T-helper 1 cell treated with Interleukin-12 subunit alpha and Interleukin-12 subunit beta and Interleukin-4 antibody, amounts not matched to agents 30 ng/mL and 1 ng/mL, for 36 hours (primary cell): Measurements from ENCODE around the gene GGA3. TPM values are rescaled to one million over a fixed set of nuclear protein-coding genes. Genes with fewer than 3 reads are reported as not detected.
"Not testable (repeated sequence)": the region's sequence is repeated elsewhere in the genome, so short reads cannot be mapped to it uniquely, and the experiment has no call there.

ENCODE experiments used
- intact Hi-C: fragments of 100-400 bp; cut with micrococcal nuclease; formaldehyde crosslinking; loops from one replicate; pipeline ENCODE4 v1.15.1; 2024
- total RNA-seq: library from RNA; stranded (reverse); gene quantifications from 2 replicates; pipeline ENCODE4 v1.2.3, GENCODE V29; 2022

GGA3 gene
- total RNA-seq, 1 donor from 2014 or later: 88.6 TPM

GRCh38 chr17:75273977-75274708 lies 12.7 kb upstream of the GGA3 start:
- intact Hi-C loops: loop anchor here (5.0 kb wide), 2 partner anchors 72 to 243 kb away; partner anchors contain the start of genes CASKIN2 and TSEN54

DNA sequence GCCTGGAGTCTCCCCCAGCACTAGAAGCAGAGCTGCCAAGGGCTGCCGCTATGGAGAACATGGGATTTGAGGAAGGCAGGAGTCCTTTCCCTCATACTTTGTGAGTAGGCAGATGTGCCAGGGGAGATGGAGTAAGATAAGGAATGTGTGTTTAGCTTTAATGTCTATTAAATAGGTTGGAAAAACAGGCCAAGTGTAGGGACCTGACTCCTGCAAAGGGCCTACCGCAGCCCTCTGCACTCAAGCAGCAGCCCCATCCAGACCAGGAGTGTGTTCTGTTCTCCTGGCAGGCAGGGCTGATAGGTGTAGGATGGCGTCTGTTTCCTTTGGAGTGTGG lies 11.4 kb upstream of the GGA3 start:
- intact Hi-C loops: loop anchor here (5.0 kb wide), 2 partner anchors 71 to 244 kb away; partner anchors contain the start of genes CASKIN2 and TSEN54

GRCh38 chr17:75271955-75272847 lies 10.8 kb upstream of the GGA3 start:
- intact Hi-C loops: loop anchor here (1.0 to 5.0 kb wide), 5 partner anchors 17 to 245 kb away; partner anchors contain the start of genes CASKIN2, GRB2, SLC25A19 and TSEN54

- intact Hi-C loops: loop anchor here (1.0 to 5.0 kb wide), 5 partner anchors 18 to 246 kb away; partner anchors contain the start of genes CASKIN2, GRB2, SLC25A19 and TSEN54
Measured at GRCh38 chr17:75271233-75271954, 10.0 kb upstream of the GGA3 start.

DNA sequence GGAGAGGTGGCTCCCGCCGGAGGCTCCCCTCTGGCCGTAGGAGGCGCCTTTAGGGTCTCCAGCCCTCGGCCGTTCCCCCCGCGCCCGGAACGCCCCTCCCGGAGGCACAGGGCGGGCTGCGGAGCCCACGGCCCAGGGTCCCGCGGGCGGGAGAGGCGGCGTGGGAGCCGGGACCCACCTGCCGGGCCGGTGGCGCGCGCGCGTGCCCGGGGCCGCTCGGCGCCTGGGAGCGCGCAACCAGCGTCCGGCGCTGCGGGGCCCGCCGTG lies 9.5 kb upstream of the GGA3 start, which contains the start of gene MIF4GD:
TSS of gene MIF4GD (minus strand) at position 266 of the 267 bp plus-strand sequence. CDS start 1,036 bp downstream, outside the sequence.
- intact Hi-C loops: loop anchor here (1.0 to 5.0 kb wide), 7 partner anchors 10 to 246 kb away; partner anchors contain the start of genes CASKIN2, GGA3, GRB2 and MRPS7

GRCh38 chr17:75270218-75270965 lies 9.0 kb upstream of the GGA3 start:
- intact Hi-C loops: loop anchor here (1.0 to 5.0 kb wide), 5 partner anchors 9 to 247 kb away; partner anchors contain the start of genes CASKIN2, GGA3, GRB2 and MRPS7

GRCh38 chr17:75269844-75270217 lies 8.4 kb upstream of the GGA3 start:
- intact Hi-C loops: loop anchor here (1.0 to 5.0 kb wide), 5 partner anchors 9 to 247 kb away; partner anchors contain the start of genes CASKIN2, GGA3, GRB2 and MRPS7

DNA sequence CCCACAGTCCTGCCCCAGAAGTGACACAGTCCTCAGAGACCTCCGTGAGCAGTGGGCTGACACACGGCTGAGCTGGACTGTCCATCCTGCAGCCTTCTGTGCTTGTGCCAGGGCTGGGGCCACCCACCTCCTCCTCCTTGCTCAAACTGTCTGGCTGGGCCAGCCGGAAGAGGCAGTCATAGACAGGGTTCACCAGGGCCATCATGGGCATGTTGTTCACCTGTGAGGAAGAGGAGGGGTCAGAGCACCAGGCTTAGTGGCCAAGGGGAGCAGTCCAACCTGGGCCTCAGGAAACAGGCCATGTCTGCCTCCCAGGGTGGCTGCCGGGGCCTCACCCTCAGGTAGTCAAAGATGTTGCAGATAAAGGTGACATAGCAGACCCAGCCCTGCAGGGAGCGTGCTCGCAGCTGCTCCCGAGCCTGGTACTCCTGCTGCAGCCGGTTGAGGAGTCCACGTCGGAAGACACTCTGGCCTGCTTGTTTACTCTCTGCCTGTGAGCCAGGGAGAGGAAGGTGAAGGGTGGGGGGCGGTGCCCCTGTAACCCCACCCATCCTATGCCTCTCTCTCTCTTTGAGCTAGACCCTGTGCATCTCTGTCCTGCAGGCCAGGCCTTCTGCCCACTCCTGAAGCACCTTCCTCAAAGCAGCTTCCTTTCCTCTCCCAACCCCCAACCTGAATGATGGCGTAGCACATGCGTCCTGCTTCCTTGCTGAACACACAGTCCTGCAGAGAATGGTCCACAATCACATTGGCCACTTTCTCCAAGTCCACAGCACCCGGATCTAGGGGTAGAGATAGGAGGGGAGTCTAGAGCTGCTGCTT lies 6.2 kb upstream of the GGA3 start:
- intact Hi-C loops: no loop called here

- intact Hi-C loops: no loop called here
Measured at GRCh38 chr17:75267153-75267410, 5.7 kb upstream of the GGA3 start.

- intact Hi-C loops: no loop called here
Measured at GRCh38 chr17:75266316-75267152, 5.1 kb upstream of the GGA3 start.

DNA sequence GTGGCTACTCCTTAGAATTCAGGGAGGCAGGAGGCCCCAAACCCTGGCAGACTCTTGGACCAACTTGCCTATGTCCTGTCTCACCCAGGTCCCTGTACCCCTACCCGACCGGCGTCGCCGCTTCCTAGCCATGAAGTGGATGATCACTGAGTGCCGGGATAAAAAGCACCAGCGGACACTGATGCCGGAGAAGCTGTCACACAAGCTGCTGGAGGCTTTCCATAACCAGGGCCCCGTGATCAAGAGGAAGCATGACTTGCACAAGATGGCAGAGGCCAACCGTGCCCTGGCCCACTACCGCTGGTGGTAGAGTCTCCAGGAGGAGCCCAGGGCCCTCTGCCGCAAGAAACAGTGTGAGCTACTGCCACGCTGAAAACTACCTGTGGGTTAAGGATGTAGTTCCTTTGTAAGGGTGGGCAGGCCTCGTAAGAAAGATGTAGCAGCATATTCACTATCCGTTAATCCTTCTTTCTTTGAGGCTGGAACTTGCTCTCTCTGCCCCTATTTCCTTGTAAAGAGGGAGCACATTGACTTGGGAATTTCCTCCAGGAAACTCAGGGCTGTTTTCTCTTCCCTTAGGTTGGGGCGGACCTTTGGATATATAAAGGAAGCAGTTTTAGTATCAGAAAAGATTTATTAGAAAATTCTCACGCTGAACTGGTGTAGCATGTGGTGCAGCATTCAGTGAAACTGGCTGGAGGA lies 4.4 kb upstream of the GGA3 start:
- intact Hi-C loops: no loop called here

DNA sequence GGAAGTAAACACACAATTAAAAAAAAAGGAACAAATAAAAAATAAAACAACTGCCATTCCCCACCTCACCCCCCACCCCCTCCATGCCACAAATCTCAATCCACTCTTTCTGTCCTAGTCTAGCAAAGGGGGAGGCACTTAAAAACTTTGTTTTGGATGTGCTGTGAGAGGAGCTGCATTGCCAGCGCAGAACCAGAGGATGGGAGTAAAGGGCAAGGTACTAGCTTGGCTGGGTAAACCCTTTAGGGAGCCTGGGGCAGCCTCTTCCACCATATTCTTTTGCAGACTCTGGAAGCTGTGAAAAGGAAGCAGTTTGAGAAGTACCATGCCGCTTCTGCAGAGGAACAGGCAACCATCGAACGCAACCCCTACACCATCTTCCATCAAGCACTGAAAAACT lies 1.6 kb upstream of the GGA3 start:
- intact Hi-C loops: loop anchor here (5.0 kb wide), 2 partner anchors 231 to 594 kb away; partner anchors contain the start of gene WBP2

- intact Hi-C loops: loop anchor here (5.0 kb wide), 2 partner anchors 230 to 595 kb away; partner anchors contain the start of gene WBP2
Measured at GRCh38 chr17:75262112-75262606, 753 bp upstream of the GGA3 start.

DNA sequence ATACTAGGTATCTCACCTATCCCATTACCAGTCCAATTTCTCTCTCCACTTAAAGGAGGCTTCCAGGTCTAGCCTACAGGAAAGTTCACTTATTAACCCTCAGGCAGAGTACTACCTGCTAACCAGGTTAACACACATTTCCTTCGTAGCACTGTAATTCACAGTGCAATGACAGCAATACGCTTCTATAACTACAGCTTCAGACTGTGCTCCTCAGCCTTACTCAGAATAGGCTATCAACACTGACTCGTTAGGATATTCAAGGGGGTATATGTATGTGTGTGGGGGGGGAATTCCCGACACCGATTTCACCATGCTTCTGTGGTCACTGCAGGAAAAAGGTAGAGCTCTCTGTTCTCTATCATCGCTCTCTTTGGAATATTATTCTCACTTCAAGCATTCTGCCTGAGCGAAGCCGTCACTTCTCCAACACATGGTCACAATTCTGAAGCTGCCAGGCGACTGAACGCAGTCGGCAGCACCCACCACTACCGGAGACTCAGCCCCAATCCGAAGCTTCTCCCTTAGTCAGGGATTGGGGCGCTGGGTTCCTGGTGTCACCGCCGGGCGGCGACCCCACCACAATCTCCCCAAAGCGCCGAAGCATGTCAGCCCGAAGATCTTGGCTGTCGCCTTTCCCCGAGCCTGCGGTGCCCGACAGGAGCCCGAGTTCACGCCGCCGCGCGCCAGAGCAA lies 618 bp downstream of the GGA3 start:
- intact Hi-C loops: loop anchor here (1.0 to 5.0 kb wide), 13 partner anchors 10 to 597 kb away; partner anchors contain the start of genes ARMC7, ATP5PD, GRB2 and JPT1

DNA sequence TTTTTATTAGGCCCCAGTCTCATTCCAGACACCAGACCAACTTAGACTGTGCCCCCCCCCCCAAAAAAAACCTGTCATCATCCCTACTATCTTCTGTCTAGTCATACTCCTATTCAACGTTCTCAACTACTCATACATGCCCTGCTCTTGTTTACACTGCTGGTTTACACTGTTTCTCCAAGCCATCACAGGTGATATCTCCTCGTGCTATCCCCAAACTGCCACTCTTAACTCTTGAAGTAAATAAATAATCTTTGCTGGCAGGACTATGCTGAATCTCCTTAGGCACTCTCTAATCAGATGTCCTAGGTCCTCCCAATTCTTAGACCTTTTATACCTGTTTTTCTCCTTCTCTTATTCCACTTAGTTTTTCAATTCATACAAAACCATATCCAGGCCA lies 4.2 kb downstream of the GGA3 start:
- intact Hi-C loops: not testable (repeated sequence)

DNA sequence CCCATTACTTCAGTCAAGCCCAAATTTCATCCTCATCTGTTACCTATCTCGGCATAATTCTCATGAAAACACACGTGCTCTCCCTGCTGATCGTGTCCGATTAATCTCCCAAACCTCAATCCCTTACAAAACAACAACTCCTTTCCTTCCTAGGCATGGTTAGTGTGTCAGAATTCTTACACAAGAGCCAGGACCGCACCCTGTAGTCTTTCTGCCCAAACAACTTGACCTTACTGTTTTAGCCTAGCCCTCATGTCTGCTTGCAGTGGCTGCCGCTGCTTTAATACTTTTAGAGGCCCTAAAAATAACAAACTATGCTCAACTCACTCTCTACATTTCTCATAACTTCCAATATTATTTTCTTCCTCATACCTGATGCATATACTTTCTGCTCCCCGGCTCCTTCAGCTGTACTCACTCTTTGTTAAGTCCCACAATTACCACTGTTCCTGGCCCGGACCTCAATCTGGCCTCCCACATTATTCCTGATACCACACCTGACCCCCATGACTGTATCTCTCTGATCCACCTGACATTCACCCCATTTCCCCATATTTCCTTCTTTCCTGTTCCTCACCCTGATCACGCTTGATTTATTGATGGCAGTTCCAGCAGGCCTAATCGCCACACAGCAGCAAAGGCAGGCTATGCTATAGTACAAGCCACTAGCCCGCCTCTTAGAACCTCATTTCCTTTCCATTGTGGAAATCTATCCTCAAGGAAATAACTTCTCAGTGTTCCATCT lies 5.3 kb downstream of the GGA3 start:
- intact Hi-C loops: not testable (repeated sequence)
